AG09309 (cell line): ENCODE data around the gene RNPEP.

Experiments
- DNase-seq: peaks from one replicate; pipeline ENCODE4 v3.0.0-alpha.2; 2010; ENCODE audit warnings: low read depth
- H3K4me3 ChIP-seq: 2 replicates; pipeline ENCODE4 v1.5.1; 2011; ENCODE audit warnings: mild to moderate bottlenecking, low read depth, low read length, moderate library complexity; ENCODE audit not compliant: control insufficient read depth
- TF ChIP-seq, protein P1 (sequence below): IDR thresholded peaks from 2 replicates; pipeline ENCODE4 v1.5.1; 2011; ENCODE audit warnings: mild to moderate bottlenecking, low read depth, low read length, inconsistent platforms; ENCODE audit not compliant: insufficient read depth, control insufficient read depth; ENCODE audit errors: missing control alignments

Gene RNPEP

DNA sequence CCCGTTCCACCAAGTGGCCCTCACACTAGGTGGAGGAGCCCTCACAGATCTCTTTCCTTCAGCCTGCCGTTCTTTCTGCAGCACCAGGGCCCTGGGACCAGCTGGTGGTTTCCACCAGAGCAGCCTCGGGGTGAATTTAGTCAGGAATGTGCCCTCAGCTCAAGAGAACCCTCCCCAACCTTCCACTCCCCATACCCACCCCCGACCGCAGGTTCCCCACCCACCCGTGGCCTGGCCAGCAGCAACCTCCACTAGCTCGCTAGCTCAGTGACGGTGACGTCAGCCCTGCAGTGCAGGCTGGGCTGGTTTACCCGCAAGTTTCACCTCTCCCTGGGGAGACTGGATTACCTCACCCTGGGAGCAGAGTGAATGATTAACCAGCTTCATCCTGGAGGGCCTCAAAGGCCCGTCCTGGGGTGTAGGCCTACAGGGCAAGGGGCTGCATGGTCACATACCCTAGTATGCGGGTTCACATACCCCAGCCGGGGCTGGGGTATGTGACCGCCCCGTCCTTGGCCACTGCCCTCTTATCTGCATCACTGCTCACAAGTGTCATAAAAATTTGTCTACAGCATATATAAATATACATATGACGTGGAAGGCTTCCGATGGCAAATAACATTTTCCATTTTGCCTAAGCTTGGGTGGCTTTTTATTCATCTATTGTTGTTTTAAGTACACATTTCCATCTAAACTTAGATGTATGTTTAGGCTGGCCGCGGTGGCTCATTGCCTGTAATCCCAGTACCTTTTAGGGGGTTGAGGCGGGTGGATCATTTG is 52.4 kb downstream of the RNPEP start:
- H3K4me3 ChIP-seq: no peak overlapping the region
- peak; percentile 92 for DNase-seq
- TF ChIP-seq, protein P1, sequence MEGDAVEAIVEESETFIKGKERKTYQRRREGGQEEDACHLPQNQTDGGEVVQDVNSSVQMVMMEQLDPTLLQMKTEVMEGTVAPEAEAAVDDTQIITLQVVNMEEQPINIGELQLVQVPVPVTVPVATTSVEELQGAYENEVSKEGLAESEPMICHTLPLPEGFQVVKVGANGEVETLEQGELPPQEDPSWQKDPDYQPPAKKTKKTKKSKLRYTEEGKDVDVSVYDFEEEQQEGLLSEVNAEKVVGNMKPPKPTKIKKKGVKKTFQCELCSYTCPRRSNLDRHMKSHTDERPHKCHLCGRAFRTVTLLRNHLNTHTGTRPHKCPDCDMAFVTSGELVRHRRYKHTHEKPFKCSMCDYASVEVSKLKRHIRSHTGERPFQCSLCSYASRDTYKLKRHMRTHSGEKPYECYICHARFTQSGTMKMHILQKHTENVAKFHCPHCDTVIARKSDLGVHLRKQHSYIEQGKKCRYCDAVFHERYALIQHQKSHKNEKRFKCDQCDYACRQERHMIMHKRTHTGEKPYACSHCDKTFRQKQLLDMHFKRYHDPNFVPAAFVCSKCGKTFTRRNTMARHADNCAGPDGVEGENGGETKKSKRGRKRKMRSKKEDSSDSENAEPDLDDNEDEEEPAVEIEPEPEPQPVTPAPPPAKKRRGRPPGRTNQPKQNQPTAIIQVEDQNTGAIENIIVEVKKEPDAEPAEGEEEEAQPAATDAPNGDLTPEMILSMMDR: no peak

DNA sequence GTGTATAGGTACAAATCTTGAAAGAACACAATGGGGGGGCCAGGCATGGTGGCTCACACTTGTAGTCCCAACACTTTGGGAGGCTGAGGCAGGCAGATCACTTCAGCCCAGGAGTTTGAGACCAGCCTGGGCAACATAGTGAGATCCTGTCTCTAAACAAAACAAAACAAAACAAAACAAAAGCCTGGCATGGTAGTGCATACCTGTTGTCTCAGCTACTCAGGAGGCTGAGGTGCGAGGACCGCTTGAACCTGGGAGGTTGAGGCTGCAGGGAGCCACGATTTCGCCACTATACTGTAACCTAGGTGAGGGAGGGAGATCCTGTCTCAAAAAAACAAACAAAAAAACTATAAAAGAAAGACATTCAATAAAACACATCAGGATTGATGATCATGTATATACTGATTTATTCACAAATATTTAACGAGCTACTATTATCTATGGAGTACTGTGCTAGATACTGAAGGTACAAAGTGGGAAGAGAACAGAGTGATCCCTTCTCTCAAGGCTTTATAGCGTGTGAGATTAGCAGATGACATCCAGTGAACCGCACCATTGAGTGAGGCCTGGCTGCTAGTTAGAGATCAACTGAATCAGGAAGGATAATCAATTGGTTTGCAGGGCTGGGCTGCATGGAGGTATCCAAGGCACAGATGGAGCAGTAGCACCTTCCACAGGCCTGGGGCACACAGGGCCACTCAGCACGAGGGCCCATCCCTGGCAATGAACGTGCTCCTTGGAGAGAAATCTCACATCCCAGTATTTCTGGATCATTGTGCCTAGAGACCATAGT is 54.3 kb downstream of the RNPEP start:
- TF ChIP-seq, protein P1: no peak
- no peak for DNase-seq
- H3K4me3 ChIP-seq: no peak overlapping the region

DNA sequence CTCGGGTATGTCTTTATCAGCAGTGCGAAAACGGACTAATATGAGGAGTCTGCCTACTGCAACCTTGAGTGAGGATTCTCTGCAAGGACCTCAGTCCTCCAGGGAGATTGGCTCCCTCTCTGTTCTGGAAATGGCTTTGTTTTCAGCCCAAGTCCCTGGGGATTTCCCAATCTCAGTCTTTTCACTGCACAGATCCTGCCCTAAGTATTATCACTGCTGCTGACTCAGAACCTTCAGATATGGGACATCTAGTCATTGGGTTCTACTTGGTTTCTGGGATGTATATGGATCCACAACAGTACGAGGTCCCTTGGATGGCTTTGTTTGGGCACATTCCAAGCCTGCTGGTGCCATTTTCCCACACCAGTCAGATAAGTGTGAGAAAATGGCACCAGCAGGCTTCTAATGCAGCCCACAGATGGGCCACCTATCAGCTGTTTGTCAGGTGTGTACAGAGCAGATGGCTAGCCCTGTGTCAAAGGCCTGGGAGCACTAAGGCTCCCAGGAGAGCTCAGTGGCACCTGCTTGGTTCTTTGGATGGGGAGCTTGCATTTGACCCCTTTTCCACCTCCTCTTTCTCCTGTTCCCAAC is 55.4 kb downstream of the RNPEP start:
- no peak overlapping the region for H3K4me3 ChIP-seq

DNA sequence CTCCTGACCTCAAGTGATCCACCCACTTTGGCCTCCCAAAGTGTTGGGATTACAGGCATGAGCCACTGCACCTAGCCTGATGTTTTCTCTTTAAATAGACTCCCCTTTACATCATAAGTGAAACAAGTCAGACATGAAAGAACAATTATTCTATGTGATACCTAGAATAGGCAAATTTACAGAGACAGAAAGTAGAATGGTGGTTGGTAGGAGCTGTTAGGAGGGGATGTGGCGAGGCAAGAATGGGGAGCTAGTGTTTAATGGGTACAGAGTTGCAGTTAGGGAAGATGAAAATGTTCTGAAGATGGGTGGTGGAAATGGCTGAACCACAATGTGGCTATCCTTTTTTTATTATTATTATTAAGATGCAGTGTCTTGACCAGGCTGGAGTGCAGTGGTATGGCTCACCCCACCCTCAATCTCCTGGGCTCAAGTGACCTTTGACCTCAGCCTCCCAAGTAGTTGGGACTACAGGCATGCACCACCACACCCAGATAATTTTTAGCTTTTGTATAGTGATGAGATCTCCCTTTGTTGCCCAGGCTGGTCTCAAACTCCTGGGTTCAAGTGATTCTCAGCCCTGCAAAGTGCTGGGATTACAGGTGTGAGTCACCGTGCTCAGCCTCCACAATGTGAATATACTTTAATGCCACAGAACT is 56.4 kb downstream of the RNPEP start:
- TF ChIP-seq, protein P1: no peak

More for the DNA sequence above, 55.4 kb downstream of the RNPEP start:
- DNase-seq: peak; percentile 14
- TF ChIP-seq, protein P1: no peak

DNA sequence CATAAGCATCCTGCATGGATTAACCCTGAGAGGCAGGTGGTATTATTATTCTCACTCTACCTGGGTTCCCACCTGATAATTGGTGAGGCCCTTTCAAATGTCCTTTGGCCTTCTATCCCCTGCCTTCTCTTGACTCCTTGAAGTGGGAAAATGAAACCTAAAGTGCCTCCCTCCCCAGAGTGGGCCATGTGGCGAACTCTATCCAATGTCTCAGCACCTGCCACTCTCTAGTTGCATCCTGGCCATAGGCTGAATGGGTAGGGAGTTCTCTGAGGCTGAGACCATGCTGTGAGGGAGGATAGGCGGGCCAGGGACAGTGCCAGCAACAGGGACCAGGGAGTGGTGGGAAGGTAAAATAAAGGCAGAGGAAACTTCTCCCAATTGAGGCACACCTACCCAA is 63.3 kb downstream of the RNPEP start:
- TF ChIP-seq, protein P1: no peak
- H3K4me3 ChIP-seq: no peak overlapping the region
- DNase-seq: no peak

More for the DNA sequence above, 56.4 kb downstream of the RNPEP start:
- DNase-seq: no peak
- no peak overlapping the region for H3K4me3 ChIP-seq

DNA sequence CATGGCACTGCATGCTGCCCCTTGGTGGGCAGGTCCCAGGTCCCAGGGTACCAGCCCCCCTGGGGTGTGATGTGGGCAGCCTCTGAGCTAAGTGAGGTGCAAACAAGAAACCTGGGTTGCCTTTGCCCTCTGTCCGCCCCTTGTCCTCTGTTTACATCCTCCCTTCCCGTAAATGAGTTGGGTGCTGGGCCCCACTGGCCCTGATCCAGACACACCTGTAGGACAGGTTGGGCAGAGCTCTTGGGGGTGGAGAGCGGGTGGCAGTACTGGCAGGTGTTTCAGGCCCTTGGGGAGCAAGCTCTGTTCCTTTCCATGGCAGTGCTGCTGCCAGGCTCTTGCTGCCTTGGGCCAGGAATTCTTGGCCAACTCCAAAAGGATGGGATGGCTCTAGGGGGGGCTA is 63.8 kb downstream of the RNPEP start:
- TF ChIP-seq, protein P1: no peak
- no peak for DNase-seq
- no peak overlapping the region for H3K4me3 ChIP-seq
